ENCODE data around the gene ANKS1B.

- no peak for TF ChIP-seq CTCF (IDR thresholded peaks at IDR 0.05 in 2 of 3, conservative IDR thresholded peaks at IDR 0.05 in 1 of 3; ENCODE audit: control insufficient read depth in 2 of 3, extremely low read depth in 1 of 3, insufficient read depth in 1 of 3, low read depth in 3 of 3, low read length in 3 of 3)
- TF ChIP-seq EGR1 (IDR thresholded peaks at IDR 0.05; ENCODE audit: borderline replicate concordance in 1 of 2, low read depth in 2 of 2, low read length in 2 of 2), result no peak
- no peak for TF ChIP-seq CREB1 (IDR thresholded peaks at IDR 0.05; ENCODE audit: low read depth)
- TF ChIP-seq ATF3 (IDR thresholded peaks at IDR 0.05; ENCODE audit: borderline replicate concordance, extremely low read depth, low read depth, low read length), result no peak
- no peak for TF ChIP-seq ETV6 (conservative IDR thresholded peaks at IDR 0.05 in 1 of 2, IDR thresholded peaks at IDR 0.05 in 1 of 2; ENCODE audit: borderline replicate concordance in 1 of 2, low read depth in 1 of 2)
- TF ChIP-seq JUNB (IDR thresholded peaks at IDR 0.05), result no peak
- no peak for TF ChIP-seq REST (IDR thresholded peaks at IDR 0.05; ENCODE audit: low read depth, low read length)
- no peak for TF ChIP-seq CHD4 (IDR thresholded peaks at IDR 0.05)
- TF ChIP-seq RCOR1 (conservative IDR thresholded peaks at IDR 0.05; ENCODE audit: low read depth, low read length), result no peak
- no peak for TF ChIP-seq YY1 (IDR thresholded peaks at IDR 0.05; ENCODE audit: low read depth, low read length)
These were observed 1288.6 kb downstream of the ANKS1B start for GRCh38 chr12:98696036-98696646.
